H1 (cell line): ENCODE measurements around the gene EIF4A3. TPM values are rescaled to one million over a fixed set of nuclear protein-coding genes. Genes with fewer than 3 reads are reported as not detected.

Source experiments
- CTCF ChIA-PET: fragments of 300-600 bp; sonication (Branson Sonifier 250); formaldehyde crosslinking; loops from one replicate; lab custom pipeline; 2021; ENCODE audit not compliant: partially characterized antibody; lab: Charles Lee
- POLR2A ChIA-PET: fragments of 300-600 bp; sonication (Branson Sonifier 250); formaldehyde crosslinking; loops from one replicate; lab custom pipeline; 2021; ENCODE audit warnings: inconsistent platforms; ENCODE audit not compliant: partially characterized antibody; lab: Charles Lee
- DNase-seq, 2 experiments: peaks; one replicate each; pipeline versions ENCODE4 v3.0.0 to v3.0.0-alpha.2; 2010 to 2022; ENCODE audit warnings: low spot score in 2 of 2, low read depth in 1 of 2, mixed read lengths in 1 of 2
- FAIRE-seq: peaks from 2 replicates; lab custom pipeline; 2011; peaks lifted over from hg19 to GRCh38; lab: Jason Lieb, UNC
- H2AFZ ChIP-seq: 2 replicates; pipeline ENCODE4 v1.8.1; 2012; ENCODE audit warnings: low read length, inconsistent platforms
- H2AK5ac ChIP-seq: 2 replicates; pipeline ENCODE4 v1.6.1; 2013; ENCODE audit warnings: low read depth, low read length
- H2BK120ac ChIP-seq: replicated peaks from 2 replicates; pipeline ENCODE3; 2013; ENCODE audit warnings: low read depth, low read length, inconsistent platforms
- H2BK12ac ChIP-seq: 2 replicates; pipeline ENCODE4 v1.6.1; 2013; ENCODE audit warnings: low read depth, low read length
- H2BK15ac ChIP-seq: 2 replicates; pipeline ENCODE4 v1.6.1; 2013; ENCODE audit warnings: low read length
- H2BK20ac ChIP-seq: 2 replicates; pipeline ENCODE4 v1.6.1; 2013; ENCODE audit warnings: low read length
- H2BK5ac ChIP-seq: 2 replicates; pipeline ENCODE4 v1.6.1; 2013; ENCODE audit warnings: low read depth, low read length
- H3K14ac ChIP-seq: 2 replicates; pipeline ENCODE4 v1.6.1; 2013; ENCODE audit warnings: inconsistent platforms; ENCODE audit not compliant: insufficient read length
- H3K18ac ChIP-seq: 2 replicates; pipeline ENCODE4 v1.6.1; 2013; ENCODE audit warnings: low read length; ENCODE audit errors: extremely low read depth
- H3K23ac ChIP-seq: 2 replicates; pipeline ENCODE4 v1.6.1; 2013; ENCODE audit warnings: inconsistent platforms; ENCODE audit not compliant: insufficient read length
- H3K23me2 ChIP-seq: 2 replicates; pipeline ENCODE4 v1.6.1; 2013; ENCODE audit warnings: low read depth, low read length
- H3K27ac ChIP-seq: 2 replicates; pipeline ENCODE4 v1.6.1; 2011; ENCODE audit warnings: low read depth, low read length, inconsistent platforms
- H3K27me3 ChIP-seq, 4 experiments: replicated peaks in 1 of 4; 1 replicate in 1 of 4; 2 replicates in 3 of 4; pipeline versions ENCODE4 v1.6.1 to v1.8.1; 2011 to 2013; ENCODE audit warnings: low read length in 3 of 4, mild to moderate bottlenecking in 3 of 4, inconsistent platforms in 2 of 4, mixed read lengths in 2 of 4, moderate library complexity in 1 of 4; ENCODE audit not compliant: control insufficient read depth in 3 of 4, insufficient read depth in 3 of 4; ENCODE audit errors: extremely low read depth in 1 of 4
- H3K36me3 ChIP-seq, 4 experiments: 2 replicates each; pipeline versions ENCODE4 v1.6.1 to v1.8.1; 2011 to 2013; ENCODE audit warnings: mild to moderate bottlenecking in 4 of 4, low read length in 3 of 4, moderate library complexity in 2 of 4, control low read depth in 1 of 4, inconsistent platforms in 1 of 4; ENCODE audit not compliant: insufficient read depth in 4 of 4, control insufficient read depth in 2 of 4
- H3K4ac ChIP-seq: replicated peaks from 2 replicates; pipeline ENCODE3; 2013; ENCODE audit warnings: low read length, low read depth, mixed read lengths, inconsistent platforms; ENCODE audit not compliant: insufficient read length
- H3K4me1 ChIP-seq, 4 experiments: replicated peaks in 1 of 4; 1 replicate in 1 of 4; 2 replicates in 3 of 4; pipeline versions ENCODE4 v1.6.1 to v1.8.1; 2011 to 2013; ENCODE audit warnings: low read length in 3 of 4, inconsistent platforms in 2 of 4, mixed read lengths in 1 of 4; ENCODE audit not compliant: insufficient read depth in 4 of 4, control insufficient read depth in 3 of 4
- H3K4me2 ChIP-seq, 2 experiments: 2 replicates each; pipeline versions ENCODE4 v1.6.1 to v1.8.1; 2011 to 2013; ENCODE audit warnings: low read depth in 2 of 2, low read length in 2 of 2, control low read depth in 1 of 2, inconsistent platforms in 1 of 2, mild to moderate bottlenecking in 1 of 2; ENCODE audit not compliant: insufficient read depth in 1 of 2
- H3K4me3 ChIP-seq, 4 experiments: fragments of 200-600, 300-600 bp in 1 of 4; sonication (generic), shearing (Covaris generic), sonication (Bioruptor Twin) in 1 of 4; 2 replicates each; pipeline versions ENCODE4 v1.5.1 to v1.8.1; 2011 to 2016; ENCODE audit warnings: low read length in 4 of 4, low read depth in 3 of 4, control low read depth in 2 of 4, inconsistent platforms in 2 of 4, mild to moderate bottlenecking in 2 of 4, mixed read lengths in 1 of 4, moderate library complexity in 1 of 4; ENCODE audit not compliant: insufficient read depth in 2 of 4; ENCODE audit errors: extremely low read depth in 1 of 4
- H3K56ac ChIP-seq: replicated peaks from 2 replicates; pipeline ENCODE3; 2013; ENCODE audit warnings: low read depth, mild to moderate bottlenecking, mixed read lengths, low read length, inconsistent platforms; ENCODE audit not compliant: insufficient read length
- H3K79me1 ChIP-seq: 2 replicates; pipeline ENCODE4 v1.6.1; 2013; ENCODE audit warnings: low read depth, low read length, control low read depth
- H3K79me2 ChIP-seq, 2 experiments: 2 replicates each; pipeline versions ENCODE4 v1.6.1 to v1.8.1; 2012 to 2013; ENCODE audit warnings: low read length in 2 of 2, mild to moderate bottlenecking in 2 of 2, inconsistent platforms in 1 of 2; ENCODE audit not compliant: insufficient read depth in 2 of 2, control insufficient read depth in 1 of 2
- H3K9ac ChIP-seq, 4 experiments: replicated peaks in 1 of 4; 1 replicate in 1 of 4; 2 replicates in 3 of 4; pipeline versions ENCODE4 v1.6.1 to v1.8.1; 2011 to 2013; ENCODE audit warnings: low read depth in 3 of 4, low read length in 3 of 4, control low read depth in 2 of 4, mild to moderate bottlenecking in 2 of 4, moderate library complexity in 2 of 4, inconsistent platforms in 1 of 4; ENCODE audit errors: extremely low read depth in 1 of 4
- H3K9me3 ChIP-seq, 2 experiments: 2 replicates each; pipeline versions ENCODE4 v1.6.1 to v1.8.1; 2012 to 2013; ENCODE audit warnings: mild to moderate bottlenecking in 2 of 2, moderate library complexity in 2 of 2, control low read depth in 1 of 2, inconsistent platforms in 1 of 2, low read depth in 1 of 2, low read length in 1 of 2, mixed read lengths in 1 of 2; ENCODE audit not compliant: insufficient read depth in 2 of 2
- H4K20me1 ChIP-seq, 2 experiments: replicated peaks in 1 of 2; 2 replicates each; pipeline versions ENCODE3 to v1.8.1; 2011 to 2013; ENCODE audit warnings: inconsistent platforms in 2 of 2, low read length in 2 of 2, mild to moderate bottlenecking in 1 of 2; ENCODE audit not compliant: insufficient read depth in 2 of 2, control insufficient read depth in 1 of 2
- H4K5ac ChIP-seq: 2 replicates; pipeline ENCODE4 v1.6.1; 2013; ENCODE audit warnings: low read length, low read depth, mixed read lengths, inconsistent platforms; ENCODE audit not compliant: insufficient read length
- H4K8ac ChIP-seq: 2 replicates; pipeline ENCODE4 v1.8.0; 2013; ENCODE audit warnings: mild to moderate bottlenecking, moderate library complexity, low read length, inconsistent platforms; ENCODE audit not compliant: insufficient read depth; ENCODE audit errors: extremely low read depth
- H4K91ac ChIP-seq: replicated peaks from 2 replicates; pipeline ENCODE3; 2013; ENCODE audit warnings: low read length, mixed read lengths, inconsistent platforms; ENCODE audit not compliant: insufficient read length
- ASH2L ChIP-seq: fragments of 200-600, 300-600 bp; sonication (generic); IDR thresholded peaks from one replicate; pipeline ENCODE4 v1.7.1; 2017; ENCODE audit warnings: low read length
- CREB1 ChIP-seq: IDR thresholded peaks from 2 replicates; pipeline ENCODE4 v1.6.1; 2012; ENCODE audit warnings: inconsistent platforms
- EP300 ChIP-seq, 2 experiments: IDR thresholded peaks; 1 replicate in 1 of 2; 2 replicates in 1 of 2; pipeline ENCODE4 v1.6.1; 2011 to 2012; ENCODE audit warnings: low read depth in 2 of 2, low read length in 2 of 2, mild to moderate bottlenecking in 2 of 2, borderline replicate concordance in 1 of 2, inconsistent platforms in 1 of 2, moderate library complexity in 1 of 2
- EZH2 ChIP-seq: fragments of 200-600 bp; sonication (generic); IDR thresholded peaks from 2 replicates; pipeline ENCODE4 v1.7.1; 2012; ENCODE audit warnings: low read depth, mild to moderate bottlenecking, moderate library complexity, low read length, inconsistent platforms; ENCODE audit not compliant: severe bottlenecking
- RNF2 ChIP-seq: fragments of 200-900, 300-1000 bp; sonication (generic); IDR thresholded peaks from 2 replicates; pipeline ENCODE4 v1.7.1; 2016; ENCODE audit warnings: borderline replicate concordance, low read depth, mild to moderate bottlenecking, antibody characterized with exemption, low read length; ENCODE audit not compliant: poor library complexity, severe bottlenecking; ENCODE audit errors: missing control alignments
- SIRT6 ChIP-seq: IDR thresholded peaks from one replicate; pipeline ENCODE4 v1.7.1; 2012; ENCODE audit warnings: low read length, inconsistent platforms
- SUZ12 ChIP-seq: fragments of 200-600 bp; sonication (generic); IDR thresholded peaks from 2 replicates; pipeline ENCODE4 v1.6.1; 2012; ENCODE audit warnings: mild to moderate bottlenecking, inconsistent platforms, low read length, moderate library complexity, mixed read lengths
- TCF12 ChIP-seq: IDR thresholded peaks from 2 replicates; pipeline ENCODE4 v1.6.1; 2011; ENCODE audit warnings: low read depth, mild to moderate bottlenecking, low read length
- USF2 ChIP-seq: IDR thresholded peaks from 2 replicates; pipeline ENCODE4 v1.6.1; 2011; ENCODE audit warnings: low read length, improper control_type of control experiment
- ZNF274 ChIP-seq: IDR thresholded peaks from 2 replicates; pipeline ENCODE4 v1.7.0; 2012; ENCODE audit warnings: low read length, borderline replicate concordance; ENCODE audit errors: extremely low read depth
- WGBS, 2 experiments: shearing (Covaris generic) in 1 of 2; methylation state at CpG; one replicate each; pipeline versions ENCODE4 v1.1.6 to v1.1.7; 2013 to 2015; ENCODE audit warnings: low lambda C conversion rate in 2 of 2, mixed read lengths in 2 of 2, inconsistent platforms in 1 of 2, low coverage in 1 of 2, missing lambda C conversion rate in 1 of 2; ENCODE audit not compliant: insufficient replicate concordance in 2 of 2, insufficient coverage in 1 of 2, insufficient read length in 1 of 2; ENCODE audit errors: extremely low coverage in 1 of 2, missing lambda C conversion rate in 1 of 2; 5-methylcytosine and 5-hydroxymethylcytosine counted together
- polyA plus RNA-seq, 7 experiments: library from polyadenylated mRNA; depleted of rRNA in 3 of 7; stranded (reverse) in 5 of 7; unstranded in 2 of 7; fragments of >200 nt in 5 of 7; fragments of 200-250 nt in 2 of 7; gene quantifications; 1 replicate in 5 of 7; 2 replicates in 1 of 7; 4 replicates in 1 of 7; pipeline versions ENCODE4 v1.2.1 to v1.2.3, GENCODE V29; 2011 to 2013; ENCODE audit warnings: missing spikeins in 2 of 7, mixed read lengths in 2 of 7
- total RNA-seq: library from RNA; stranded (reverse); fragmentation: NEBNext Ultra II Directional; extraction: Animal tissue kit (Norgen Biotek cat#: 25700); gene quantifications from 2 replicates; pipeline ENCODE4 v1.2.1, GENCODE V29; 2021

EIF4A3 gene
- total and polyA plus RNA-seq, 2 of the 8 experiments (the other 6 are each of a cell fraction or from before 2014, with no cell fraction given): 142 to 146 TPM

- Histone ChIP-seq H3K36me3 (no peaks in the 10 kb centered on the region), H3K23ac (no peak overlapping the region), H3K4me2 (no peak overlapping the region), H2BK15ac (no peak overlapping the region), H2BK120ac (no peak overlapping the region), H3K4me1 (no peaks in the 10 kb centered on the region; a peak in 2 of 7 replicates), H3K79me1 (no peaks in the 10 kb centered on the region), H3K9ac (no peak overlapping the region), H3K14ac (no peak overlapping the region), H2AK5ac (no peak overlapping the region), H3K23me2 (no peaks in the 10 kb centered on the region), H3K27ac (no peak overlapping the region), H2BK20ac (no peak overlapping the region), H3K4me3 (no peak overlapping the region), H4K20me1 (no peaks in the 10 kb centered on the region), H3K9me3 (no peaks in the 10 kb centered on the region), H3K27me3 (no peaks in the 10 kb centered on the region), H3K56ac (no peak overlapping the region), H2BK12ac (no peak overlapping the region), H3K4ac (no peak overlapping the region), H2BK5ac (no peak overlapping the region), H3K18ac (no peak overlapping the region), H3K79me2 (no peaks in the 10 kb centered on the region), H4K91ac (no peak overlapping the region), H4K5ac (no peak overlapping the region), H4K8ac (no peak overlapping the region), H2AFZ (no peak overlapping the region)
- DNase-seq (no peak), FAIRE-seq (no peak)
- CTCF ChIA-PET: interaction anchor here (0.6 to 3.3 kb wide), 13 partner anchors 11 to 109 kb away, joined by 3 to 20 read pairs (median 4); partner anchors contain the start of gene GAA
- WGBS, 2 experiments: 87% methylated on average over 33 of the region's 34 CpGs; no CpG with 5 or more reads in 1 of the 2 experiments
- POLR2A ChIA-PET: interaction anchor here (0.6 to 2.2 kb wide), 4 partner anchors 17 to 1102 kb away, joined by 3 to 8 read pairs (median 5); no protein-coding TSS in a partner anchor
- TF ChIP-seq ZNF274 (no peak), SIRT6 (no peak), USF2 (no peak), CREB1 (no peak), EP300 (IDR thresholded peaks at IDR 0.05; ENCODE audit: borderline replicate concordance in 1 of 2, low read depth in 2 of 2, low read length in 2 of 2) (no peak), EZH2 (no peak), SUZ12 (no peak), TCF12 (no peak), ASH2L (no peak), RNF2 (no peak)
Measured at GRCh38 chr17:80087346-80088265, 59.3 kb downstream of the EIF4A3 start.
